Measurements from ENCODE around the gene PACS1.

The PACS1 gene

GRCh38 chr11:66048547-66049323, 21.3 kb upstream of the PACS1 start, which contains the start of gene GAL3ST3:
TSS of gene GAL3ST3 (minus strand) at chr11:66049161. CDS start at chr11:66045415, 3,746 bp downstream.
- Histone ChIP-seq H3K36me3 (peaks cover 1% of the 10 kb centered on the region), H3K4me1 (peaks cover 51% of the 10 kb centered on the region), H3K27ac (peak within 1 kb of the TSS; percentile 26; the same call in 1 of the 2 replicates), H4K20me1 (peaks cover 11% of the 10 kb centered on the region), H3K27me3 (no peaks in the 10 kb centered on the region), H3K4me2 (peak within 1 kb of the TSS; percentile 90), H3K9ac (no peak within 1 kb of the TSS), H3K9me3 (no peaks in the 10 kb centered on the region), H3K4me3 (peak within 1 kb of the TSS; percentile 54)
- TF ChIP-seq Cebpa-rat (IDR thresholded peaks at IDR 0.05) = no peak

- Histone ChIP-seq H3K9me3 (no peaks in the 10 kb centered on the region), H3K4me3 (peak overlapping the region; percentile 96), H3K4me1 (peaks cover 44% of the 10 kb centered on the region), H3K9ac (peak overlapping the region; percentile 93), H4K20me1 (peaks cover 25% of the 10 kb centered on the region), H3K36me3 (peaks cover 21% of the 10 kb centered on the region), H3K4me2 (peak overlapping the region; percentile 90), H3K27me3 (no peaks in the 10 kb centered on the region), H3K27ac (peak overlapping the region; percentile 89)
- TF ChIP-seq Cebpa-rat (IDR thresholded peaks at IDR 0.05) = no peak
These were observed 19.4 kb upstream of the PACS1 start for GRCh38 chr11:66050581-66051231.

- Histone ChIP-seq H3K4me2 (peak overlapping the region; percentile 90), H4K20me1 (peaks cover 32% of the 10 kb centered on the region), H3K4me3 (peak overlapping the region; percentile 96), H3K4me1 (peaks cover 42% of the 10 kb centered on the region), H3K27ac (peak overlapping the region; percentile 89), H3K36me3 (peaks cover 27% of the 10 kb centered on the region), H3K9me3 (no peaks in the 10 kb centered on the region), H3K9ac (peak overlapping the region; percentile 93), H3K27me3 (no peaks in the 10 kb centered on the region)
- TF ChIP-seq Cebpa-rat (IDR thresholded peaks at IDR 0.05) = no peak
These were observed 18.7 kb upstream of the PACS1 start for GRCh38 chr11:66051371-66051765.

DNA sequence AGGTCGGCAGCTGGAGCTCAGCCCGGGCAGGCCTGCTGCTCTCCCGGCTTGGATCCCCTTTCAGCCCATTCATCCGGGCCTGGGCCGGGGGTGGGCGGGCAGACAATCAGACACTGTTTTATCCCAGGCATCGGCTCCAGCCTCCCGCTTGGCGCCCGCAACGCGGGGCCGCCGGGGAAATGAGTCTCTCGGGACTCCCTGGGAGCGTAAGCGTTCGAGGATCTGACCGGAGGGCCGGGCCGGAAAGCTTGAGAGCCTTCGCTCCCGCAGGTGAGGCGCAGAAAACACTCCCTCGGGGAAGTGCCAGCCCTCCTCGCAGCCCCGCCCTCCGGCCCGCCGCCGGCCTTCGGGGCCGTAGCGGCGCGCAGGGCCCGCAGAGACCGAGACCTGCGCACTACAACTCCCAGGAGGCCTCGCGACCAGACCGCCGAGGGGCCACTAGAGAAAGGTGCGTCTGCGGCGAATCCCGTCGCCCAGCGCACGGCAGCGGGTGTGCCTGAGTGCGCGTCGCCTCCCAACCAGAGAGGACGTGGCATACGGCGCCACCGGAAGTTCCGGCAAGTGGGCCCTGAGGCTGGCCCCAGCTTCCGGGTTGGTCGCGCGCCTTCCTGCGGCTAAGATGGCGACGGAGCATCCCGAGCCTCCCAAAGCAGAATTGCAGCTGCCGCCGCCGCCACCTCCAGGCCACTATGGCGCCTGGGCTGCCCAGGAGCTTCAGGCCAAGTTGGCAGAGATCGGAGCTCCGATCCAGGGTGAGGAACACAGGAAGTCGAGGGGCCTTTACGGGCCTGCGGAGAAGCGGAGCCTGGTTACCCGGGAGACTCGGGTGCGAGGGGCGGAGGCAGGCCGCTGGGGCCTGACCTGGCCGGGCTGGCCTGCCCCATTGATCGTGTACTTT, 18.1 kb upstream of the PACS1 start, which contains the start of gene SF3B2:
SF3B2 (plus strand) TSS at position 599 of the 898 bp plus-strand sequence; CDS start at position 620, 21 bp downstream.
- peaks cover 42% of the 10 kb centered on the region for H3K4me1 ChIP-seq
- H3K36me3 ChIP-seq = peaks cover 34% of the 10 kb centered on the region
- no peaks in the 10 kb centered on the region for H3K9me3 ChIP-seq
- no peak for TF ChIP-seq Cebpa-rat (IDR thresholded peaks at IDR 0.05)
- H3K4me3 ChIP-seq = peak within 1 kb of the TSS; percentile 96
- H4K20me1 ChIP-seq = peaks cover 36% of the 10 kb centered on the region
- H3K27me3 ChIP-seq = no peaks in the 10 kb centered on the region
- H3K27ac ChIP-seq = peak within 1 kb of the TSS; percentile 89
- peak within 1 kb of the TSS; percentile 93 for H3K9ac ChIP-seq
- peak within 1 kb of the TSS; percentile 90 for H3K4me2 ChIP-seq

GRCh38 chr11:66052664-66052982, 17.4 kb upstream of the PACS1 start:
- peaks cover 42% of the 10 kb centered on the region for H3K4me1 ChIP-seq
- peaks cover 36% of the 10 kb centered on the region for H4K20me1 ChIP-seq
- peak overlapping the region; percentile 89 for H3K27ac ChIP-seq

GRCh38 chr11:66055021-66055420, 15.1 kb upstream of the PACS1 start:
- H3K4me3 ChIP-seq = no peak overlapping the region
- H3K4me1 ChIP-seq = peaks cover 29% of the 10 kb centered on the region
- no peak overlapping the region for H3K9ac ChIP-seq
- H3K36me3 ChIP-seq = peaks cover 64% of the 10 kb centered on the region
- no peaks in the 10 kb centered on the region for H3K9me3 ChIP-seq
- no peak for TF ChIP-seq Cebpa-rat (IDR thresholded peaks at IDR 0.05)
- H3K4me2 ChIP-seq = no peak overlapping the region
- H3K27me3 ChIP-seq = no peaks in the 10 kb centered on the region
- H3K27ac ChIP-seq = no peak overlapping the region
- H4K20me1 ChIP-seq = peaks cover 50% of the 10 kb centered on the region

More at GRCh38 chr11:66052664-66052982, 17.4 kb upstream of the PACS1 start:
- Histone ChIP-seq H3K9me3 (no peaks in the 10 kb centered on the region), H3K9ac (peak overlapping the region; percentile 93), H3K36me3 (peaks cover 40% of the 10 kb centered on the region), H3K27me3 (no peaks in the 10 kb centered on the region), H3K4me2 (peak overlapping the region; percentile 90), H3K4me3 (peak overlapping the region; percentile 96)
- TF ChIP-seq Cebpa-rat (IDR thresholded peaks at IDR 0.05) = no peak

DNA sequence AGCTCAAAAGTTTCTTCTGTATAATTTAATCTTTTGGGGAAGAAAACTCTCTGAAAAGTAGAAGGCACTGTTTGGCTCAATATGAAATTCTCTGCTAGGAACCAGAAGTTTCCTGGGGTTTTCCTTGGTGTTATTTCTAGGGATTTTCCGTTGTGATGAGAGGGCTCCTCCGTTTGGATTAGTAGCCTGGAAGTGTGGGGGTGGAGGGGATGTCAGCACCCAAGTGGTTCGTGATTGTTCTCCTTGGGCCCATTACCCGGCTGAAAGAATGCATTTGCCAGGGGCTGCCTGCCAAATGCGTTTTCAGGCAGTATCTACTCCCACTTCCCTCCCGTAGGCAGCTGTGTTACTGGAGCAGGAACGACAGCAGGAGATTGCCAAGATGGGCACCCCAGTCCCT, 13.6 kb upstream of the PACS1 start:
- H4K20me1 ChIP-seq = peaks cover 64% of the 10 kb centered on the region
- peaks cover 14% of the 10 kb centered on the region for H3K4me1 ChIP-seq
- no peak overlapping the region for H3K4me2 ChIP-seq
- no peaks in the 10 kb centered on the region for H3K27me3 ChIP-seq
- H3K9ac ChIP-seq = no peak overlapping the region
- peaks cover 79% of the 10 kb centered on the region for H3K36me3 ChIP-seq
- TF ChIP-seq Cebpa-rat (IDR thresholded peaks at IDR 0.05) = no peak
- H3K27ac ChIP-seq = no peak overlapping the region
- no peak overlapping the region for H3K4me3 ChIP-seq
- no peaks in the 10 kb centered on the region for H3K9me3 ChIP-seq

DNA sequence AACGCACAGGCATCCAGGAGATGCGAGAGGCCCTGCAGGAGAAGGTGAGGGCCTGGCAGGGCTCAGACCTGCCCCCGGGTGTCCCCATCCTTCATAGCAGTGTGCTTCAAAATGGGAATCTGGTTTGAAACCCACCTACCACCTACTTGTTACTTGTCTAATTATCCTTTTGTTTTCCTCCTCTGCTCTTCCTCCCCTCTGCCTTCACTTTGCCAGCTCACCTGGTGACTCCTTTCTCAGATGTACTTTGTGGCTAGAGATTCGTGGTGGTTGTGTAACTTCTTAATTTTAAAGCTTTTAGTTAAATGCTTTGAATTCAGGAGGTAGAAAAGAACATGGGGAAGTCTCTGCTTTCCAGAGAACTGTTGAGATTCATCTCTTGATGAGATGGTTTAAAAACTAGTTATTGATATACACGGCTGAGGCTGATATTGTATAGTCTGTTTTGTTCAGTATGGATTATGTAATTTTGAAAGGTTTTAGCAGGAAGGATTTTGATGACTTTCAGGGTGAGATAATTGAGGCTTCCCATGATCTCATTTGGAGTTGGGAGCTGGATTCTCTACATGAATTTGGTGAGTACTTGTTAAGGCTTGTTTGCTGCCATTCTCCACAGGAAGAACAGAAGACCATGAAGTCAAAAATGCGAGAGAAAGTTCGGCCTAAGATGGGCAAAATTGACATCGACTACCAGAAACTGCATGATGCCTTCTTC, 9.9 kb upstream of the PACS1 start:
- H3K4me1 ChIP-seq = no peaks in the 10 kb centered on the region
- H3K27ac ChIP-seq = no peak overlapping the region
- H3K27me3 ChIP-seq = no peaks in the 10 kb centered on the region
- H3K4me3 ChIP-seq = no peak overlapping the region
- TF ChIP-seq Cebpa-rat (IDR thresholded peaks at IDR 0.05) = no peak
- H3K9ac ChIP-seq = no peak overlapping the region
- H3K9me3 ChIP-seq = no peaks in the 10 kb centered on the region
- H3K4me2 ChIP-seq = no peak overlapping the region
- peaks cover 66% of the 10 kb centered on the region for H4K20me1 ChIP-seq
- peaks cover 100% of the 10 kb centered on the region for H3K36me3 ChIP-seq

DNA sequence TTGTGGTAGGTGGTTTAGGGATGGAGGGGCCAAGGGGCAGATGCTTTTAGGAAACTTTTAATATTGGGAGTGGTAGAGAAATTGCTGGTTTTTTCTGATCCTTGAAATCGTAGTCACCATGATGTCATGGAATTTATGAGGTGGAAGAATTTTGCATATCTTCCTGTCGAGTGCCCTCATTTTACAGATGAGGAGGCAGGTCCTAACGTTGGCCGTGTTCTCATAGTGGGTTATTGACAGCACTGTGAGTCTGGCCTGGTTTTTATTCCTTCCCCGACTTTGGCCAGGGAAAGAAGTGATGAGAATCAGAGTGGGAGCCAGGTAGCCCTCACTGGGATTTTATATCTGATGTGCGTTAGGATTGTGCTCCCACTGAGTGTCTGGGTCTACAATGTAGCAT, 8.8 kb upstream of the PACS1 start:
- Histone ChIP-seq H3K36me3 (peaks cover 98% of the 10 kb centered on the region), H3K9me3 (no peaks in the 10 kb centered on the region)
- no peak for TF ChIP-seq Cebpa-rat (IDR thresholded peaks at IDR 0.05)

More for the DNA sequence above, 8.8 kb upstream of the PACS1 start:
- H3K4me2 ChIP-seq = no peak overlapping the region
- peaks cover 64% of the 10 kb centered on the region for H4K20me1 ChIP-seq
- H3K4me3 ChIP-seq = no peak overlapping the region
- no peak overlapping the region for H3K27ac ChIP-seq
- H3K27me3 ChIP-seq = no peaks in the 10 kb centered on the region
- H3K9ac ChIP-seq = peak overlapping the region; percentile 45; the same call in 1 of the 2 replicates
- peaks cover 1% of the 10 kb centered on the region; the same call in 1 of the 2 replicates for H3K4me1 ChIP-seq
